Activated B cell treated with CpG ODN at 0.5 μM for 24 hours (primary cell): ENCODE results near the gene CALN1. TPM values are rescaled to one million over a fixed set of nuclear protein-coding genes. Genes with fewer than 3 reads are reported as not detected.
"Not testable (repeated sequence)": the region's sequence is repeated elsewhere in the genome, so short reads cannot be mapped to it uniquely, and the experiment has no call there.

Experiments used
- ATAC-seq: fragments of 200-7000 bp; cut with Tn5 transposase; one replicate; pipeline ENCODE4 v1.10.0; 2021; ENCODE audit warnings: low read depth, mild to moderate bottlenecking, moderate library complexity
- CTCF ChIA-PET: fragments of 350-600 bp; sonication (Branson Sonifier 250); formaldehyde crosslinking; loops from one replicate; lab custom pipeline; 2021; ENCODE audit warnings: antibody characterized with exemption; lab: Charles Lee
- POLR2A ChIA-PET: fragments of 350-600 bp; sonication (Branson Sonifier 250); formaldehyde crosslinking; loops from one replicate; lab custom pipeline; 2021; ENCODE audit warnings: antibody characterized with exemption; lab: Charles Lee
- DNase-seq: peaks from one replicate; pipeline ENCODE4 v3.0.0; 2022
- H3K27ac Mint-ChIP-seq: one replicate; pipeline ENCODE4 v1.8.0; 2020; ENCODE audit warnings: mixed read lengths
- H3K27me3 Mint-ChIP-seq: one replicate; pipeline ENCODE4 v1.8.0; 2021; ENCODE audit warnings: mixed read lengths
- H3K36me3 Mint-ChIP-seq: one replicate; pipeline ENCODE4 v1.8.0; 2021; ENCODE audit warnings: low read depth, mixed read lengths
- H3K4me1 Mint-ChIP-seq: one replicate; pipeline ENCODE4 v1.8.0; 2021; ENCODE audit warnings: mixed read lengths
- H3K4me3 Mint-ChIP-seq: one replicate; pipeline ENCODE4 v1.8.0; 2020; ENCODE audit warnings: mild to moderate bottlenecking, mixed read lengths
- H3K9me3 Mint-ChIP-seq: one replicate; pipeline ENCODE4 v1.8.0; 2020; ENCODE audit warnings: mixed read lengths
- intact Hi-C: fragments of 100-400 bp; cut with micrococcal nuclease; formaldehyde crosslinking; loops from one replicate; pipeline ENCODE4 v1.15.1; 2024
- total RNA-seq: library from RNA; stranded (reverse); gene quantifications from 2 replicates; pipeline ENCODE4 v1.2.3, GENCODE V29; 2022
- TF ChIP-seq, protein P1 (sequence below): fragments of 200-600 bp; IDR thresholded peaks from one replicate; pipeline ENCODE4 v1.8.0; 2022; ENCODE audit warnings: antibody characterized with exemption, mild to moderate bottlenecking

Gene CALN1
- total RNA-seq, 1 donor from 2014 or later: not detected

DNA sequence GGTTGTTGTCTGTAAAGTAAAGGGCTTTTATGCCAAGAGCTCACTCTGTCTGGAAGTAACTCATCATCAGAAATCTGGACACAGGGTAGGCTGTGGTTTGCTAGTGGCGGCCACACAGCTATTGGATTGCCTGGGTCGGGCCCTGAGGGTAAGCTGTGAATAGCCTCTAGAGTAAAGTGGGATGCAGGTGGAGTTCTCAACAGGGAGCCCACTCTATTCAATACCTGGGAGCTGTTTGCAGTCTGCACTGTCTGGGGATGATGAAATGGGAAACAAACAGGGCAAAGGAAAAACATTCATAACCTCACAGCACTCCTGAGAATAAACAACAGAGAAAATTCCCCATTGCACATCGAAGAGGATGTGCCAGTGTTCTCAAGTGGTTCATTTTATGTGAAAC is 582.6 kb downstream of the CALN1 start:
- CTCF ChIA-PET: no interaction called here
- ATAC-seq (no peak), DNase-seq (no peak)
- H3K27ac Mint-ChIP-seq: no peak overlapping the region
- H3K4me3 Mint-ChIP-seq: no peak overlapping the region
- no peaks in the 10 kb centered on the region for H3K36me3 Mint-ChIP-seq
- POLR2A ChIA-PET: no interaction called here
- H3K4me1 Mint-ChIP-seq: no peaks in the 10 kb centered on the region
- TF ChIP-seq, protein P1, sequence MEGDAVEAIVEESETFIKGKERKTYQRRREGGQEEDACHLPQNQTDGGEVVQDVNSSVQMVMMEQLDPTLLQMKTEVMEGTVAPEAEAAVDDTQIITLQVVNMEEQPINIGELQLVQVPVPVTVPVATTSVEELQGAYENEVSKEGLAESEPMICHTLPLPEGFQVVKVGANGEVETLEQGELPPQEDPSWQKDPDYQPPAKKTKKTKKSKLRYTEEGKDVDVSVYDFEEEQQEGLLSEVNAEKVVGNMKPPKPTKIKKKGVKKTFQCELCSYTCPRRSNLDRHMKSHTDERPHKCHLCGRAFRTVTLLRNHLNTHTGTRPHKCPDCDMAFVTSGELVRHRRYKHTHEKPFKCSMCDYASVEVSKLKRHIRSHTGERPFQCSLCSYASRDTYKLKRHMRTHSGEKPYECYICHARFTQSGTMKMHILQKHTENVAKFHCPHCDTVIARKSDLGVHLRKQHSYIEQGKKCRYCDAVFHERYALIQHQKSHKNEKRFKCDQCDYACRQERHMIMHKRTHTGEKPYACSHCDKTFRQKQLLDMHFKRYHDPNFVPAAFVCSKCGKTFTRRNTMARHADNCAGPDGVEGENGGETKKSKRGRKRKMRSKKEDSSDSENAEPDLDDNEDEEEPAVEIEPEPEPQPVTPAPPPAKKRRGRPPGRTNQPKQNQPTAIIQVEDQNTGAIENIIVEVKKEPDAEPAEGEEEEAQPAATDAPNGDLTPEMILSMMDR: no peak
- intact Hi-C loops: no loop called here
- no peaks in the 10 kb centered on the region for H3K27me3 Mint-ChIP-seq
- peaks cover 3% of the 10 kb centered on the region for H3K9me3 Mint-ChIP-seq

GRCh38 chr7:71828361-71828760 is 583.8 kb downstream of the CALN1 start:
- intact Hi-C loops: no loop called here
- Mint-ChIP-seq H3K4me3 (no peak overlapping the region), H3K27ac (no peak overlapping the region), H3K36me3 (no peaks in the 10 kb centered on the region), H3K9me3 (peaks cover 4% of the 10 kb centered on the region), H3K4me1 (no peaks in the 10 kb centered on the region), H3K27me3 (no peaks in the 10 kb centered on the region)
- TF ChIP-seq, protein P1: no peak
- DNase-seq (no peak), ATAC-seq (no peak)
- CTCF ChIA-PET: no interaction called here
- POLR2A ChIA-PET: no interaction called here

GRCh38 chr7:71826141-71826540 is 586.0 kb downstream of the CALN1 start:
- TF ChIP-seq, protein P1: no peak
- ChIA-PET CTCF (no interaction called here), POLR2A (no interaction called here)
- H3K27ac Mint-ChIP-seq: no peak overlapping the region
- no peak for ATAC-seq
- H3K4me1 Mint-ChIP-seq: no peaks in the 10 kb centered on the region
- H3K36me3 Mint-ChIP-seq: no peaks in the 10 kb centered on the region
- DNase-seq: no peak
- no peaks in the 10 kb centered on the region for H3K27me3 Mint-ChIP-seq
- H3K9me3 Mint-ChIP-seq: peaks cover 4% of the 10 kb centered on the region
- intact Hi-C loops: no loop called here
- no peak overlapping the region for H3K4me3 Mint-ChIP-seq

- CTCF ChIA-PET: no interaction called here
- intact Hi-C loops: no loop called here
These were observed 588.0 kb downstream of the CALN1 start for GRCh38 chr7:71824006-71824760.

GRCh38 chr7:71822406-71822805 is 589.7 kb downstream of the CALN1 start:
- POLR2A ChIA-PET, H3K9me3 Mint-ChIP-seq, H3K4me1 Mint-ChIP-seq, H3K36me3 Mint-ChIP-seq, ATAC-seq, H3K27ac Mint-ChIP-seq, intact Hi-C loops, DNase-seq, CTCF ChIA-PET, H3K4me3 Mint-ChIP-seq, H3K27me3 Mint-ChIP-seq: not testable (repeated sequence)

More at GRCh38 chr7:71824006-71824760, 588.0 kb downstream of the CALN1 start:
- Mint-ChIP-seq H3K36me3 (no peaks in the 10 kb centered on the region), H3K27ac (no peak overlapping the region), H3K4me1 (no peaks in the 10 kb centered on the region), H3K9me3 (peaks cover 7% of the 10 kb centered on the region), H3K27me3 (no peaks in the 10 kb centered on the region), H3K4me3 (no peak overlapping the region)
- DNase-seq: no peak
- no peak for ATAC-seq
- TF ChIP-seq, protein P1: no peak
- POLR2A ChIA-PET: no interaction called here

DNA sequence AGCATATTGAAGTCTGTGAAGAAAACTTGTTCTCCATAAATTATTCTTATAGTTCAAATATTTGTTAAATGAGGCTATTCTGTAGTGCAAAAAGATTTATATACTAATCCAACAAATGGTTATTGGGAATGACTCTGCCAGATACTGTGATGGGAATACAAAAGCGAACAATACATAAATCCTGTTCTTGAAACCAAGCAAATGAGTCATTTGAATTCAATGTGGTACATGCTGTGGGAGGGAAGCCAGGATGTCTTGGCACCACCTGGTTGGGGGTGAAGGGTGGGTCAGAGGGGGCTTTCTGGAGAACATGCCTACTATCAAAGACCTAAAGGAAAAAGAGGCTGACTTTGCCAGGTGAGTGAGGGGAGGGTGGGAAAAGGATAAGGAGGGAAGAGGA is 594.2 kb downstream of the CALN1 start:
- DNase-seq (no peak), ATAC-seq (no peak)
- H3K27me3 Mint-ChIP-seq: no peaks in the 10 kb centered on the region
- ChIA-PET POLR2A (no interaction called here), CTCF (no interaction called here)
- TF ChIP-seq, protein P1: no peak
- no peaks in the 10 kb centered on the region for H3K36me3 Mint-ChIP-seq
- no peak overlapping the region for H3K27ac Mint-ChIP-seq
- H3K9me3 Mint-ChIP-seq: peaks cover 6% of the 10 kb centered on the region
- no peak overlapping the region for H3K4me3 Mint-ChIP-seq
- no peaks in the 10 kb centered on the region for H3K4me1 Mint-ChIP-seq
- intact Hi-C loops: no loop called here
